Fibroblast of mammary gland (primary cell): ENCODE results near the gene KRT38.
A peak's percentile ranks its signal among the peaks of the same experiment; 100 is the strongest.

Experiments used
- DNase-seq: peaks from one replicate; pipeline ENCODE4 v3.0.0-alpha.2; 2010; ENCODE audit warnings: low read depth
- H3K4me3 ChIP-seq: 2 replicates; pipeline ENCODE4 v1.5.1; 2011; ENCODE audit warnings: low read depth, mild to moderate bottlenecking, low read length, moderate library complexity; ENCODE audit not compliant: control insufficient read depth
- CTCF ChIP-seq: conservative IDR thresholded peaks from 2 replicates; pipeline ENCODE4 v1.5.1; 2011; ENCODE audit warnings: low read depth, low read length, inconsistent platforms; ENCODE audit not compliant: control insufficient read depth, insufficient read depth

KRT38 gene

GRCh38 chr17:41451154-41451728, 10.5 kb upstream of the KRT38 start:
- no peak for DNase-seq
- H3K4me3 ChIP-seq: no peak overlapping the region
- TF ChIP-seq CTCF: no peak

GRCh38 chr17:41449008-41449407, 8.2 kb upstream of the KRT38 start:
- DNase-seq: no peak
- TF ChIP-seq CTCF: no peak
- H3K4me3 ChIP-seq: no peak overlapping the region

- H3K4me3 ChIP-seq: no peak overlapping the region
- no peak for DNase-seq
- TF ChIP-seq CTCF: no peak
These were observed 7.7 kb upstream of the KRT38 start for GRCh38 chr17:41448506-41448905.

- DNase-seq: peak; percentile 28
- no peak for TF ChIP-seq CTCF
- H3K4me3 ChIP-seq: no peak overlapping the region
These were observed 6.0 kb upstream of the KRT38 start for GRCh38 chr17:41446806-41447205.

GRCh38 chr17:41444640-41445039, 3.9 kb upstream of the KRT38 start:
- no peak overlapping the region for H3K4me3 ChIP-seq
- no peak for TF ChIP-seq CTCF
- no peak for DNase-seq

GRCh38 chr17:41444186-41444585, 3.4 kb upstream of the KRT38 start:
- TF ChIP-seq CTCF: no peak
- peak; percentile 37 for DNase-seq
- no peak overlapping the region for H3K4me3 ChIP-seq

GRCh38 chr17:41442739-41443138, 2.0 kb upstream of the KRT38 start:
- TF ChIP-seq CTCF: no peak
- DNase-seq: peak; percentile 69

More at GRCh38 chr17:41442739-41443138, 2.0 kb upstream of the KRT38 start:
- H3K4me3 ChIP-seq: no peak overlapping the region
